ENCODE data around the gene MRGPRX1. TPM values are rescaled to one million over a fixed set of nuclear protein-coding genes. Genes with fewer than 3 reads are reported as not detected.

Gene MRGPRX1
- total RNA-seq, 1 donor from 2014 or later: not detected

DNA sequence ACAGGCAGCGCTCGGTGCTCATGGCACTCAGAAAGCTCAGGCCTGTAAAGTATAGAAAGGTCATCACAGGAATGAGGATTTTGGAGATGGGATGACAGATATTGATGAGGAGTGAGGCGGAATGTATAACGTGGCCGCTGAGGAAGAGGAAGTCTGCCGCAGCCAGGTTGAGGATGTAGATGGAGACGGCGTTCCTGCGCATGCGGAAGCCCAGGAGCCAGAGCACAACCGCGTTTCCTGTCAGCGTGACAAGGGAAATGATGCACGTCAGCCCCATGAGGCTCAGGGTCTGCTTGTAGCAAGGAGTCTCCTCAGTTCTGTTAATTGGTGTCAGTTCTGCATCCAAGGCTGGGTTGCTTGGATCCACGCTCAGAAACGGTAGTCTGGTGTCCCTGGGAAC lies 33.1 kb upstream of the MRGPRX1 start:
- TF ChIP-seq, protein P1, sequence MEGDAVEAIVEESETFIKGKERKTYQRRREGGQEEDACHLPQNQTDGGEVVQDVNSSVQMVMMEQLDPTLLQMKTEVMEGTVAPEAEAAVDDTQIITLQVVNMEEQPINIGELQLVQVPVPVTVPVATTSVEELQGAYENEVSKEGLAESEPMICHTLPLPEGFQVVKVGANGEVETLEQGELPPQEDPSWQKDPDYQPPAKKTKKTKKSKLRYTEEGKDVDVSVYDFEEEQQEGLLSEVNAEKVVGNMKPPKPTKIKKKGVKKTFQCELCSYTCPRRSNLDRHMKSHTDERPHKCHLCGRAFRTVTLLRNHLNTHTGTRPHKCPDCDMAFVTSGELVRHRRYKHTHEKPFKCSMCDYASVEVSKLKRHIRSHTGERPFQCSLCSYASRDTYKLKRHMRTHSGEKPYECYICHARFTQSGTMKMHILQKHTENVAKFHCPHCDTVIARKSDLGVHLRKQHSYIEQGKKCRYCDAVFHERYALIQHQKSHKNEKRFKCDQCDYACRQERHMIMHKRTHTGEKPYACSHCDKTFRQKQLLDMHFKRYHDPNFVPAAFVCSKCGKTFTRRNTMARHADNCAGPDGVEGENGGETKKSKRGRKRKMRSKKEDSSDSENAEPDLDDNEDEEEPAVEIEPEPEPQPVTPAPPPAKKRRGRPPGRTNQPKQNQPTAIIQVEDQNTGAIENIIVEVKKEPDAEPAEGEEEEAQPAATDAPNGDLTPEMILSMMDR (conservative IDR thresholded peaks at IDR 0.05): no peak
- Mint-ChIP-seq H3K4me1 (no peaks in the 10 kb centered on the region), H3K36me3 (ENCODE audit: low read depth) (no peaks in the 10 kb centered on the region), H3K27ac (ENCODE audit: unreplicated experiment) (no peak overlapping the region), H3K27me3 (ENCODE audit: low read depth) (peaks cover 51% of the 10 kb centered on the region), H3K4me3 (no peak overlapping the region), H3K9me3 (no peaks in the 10 kb centered on the region)
- DNase-seq (ENCODE audit: low read depth, low spot score): no peak

DNA sequence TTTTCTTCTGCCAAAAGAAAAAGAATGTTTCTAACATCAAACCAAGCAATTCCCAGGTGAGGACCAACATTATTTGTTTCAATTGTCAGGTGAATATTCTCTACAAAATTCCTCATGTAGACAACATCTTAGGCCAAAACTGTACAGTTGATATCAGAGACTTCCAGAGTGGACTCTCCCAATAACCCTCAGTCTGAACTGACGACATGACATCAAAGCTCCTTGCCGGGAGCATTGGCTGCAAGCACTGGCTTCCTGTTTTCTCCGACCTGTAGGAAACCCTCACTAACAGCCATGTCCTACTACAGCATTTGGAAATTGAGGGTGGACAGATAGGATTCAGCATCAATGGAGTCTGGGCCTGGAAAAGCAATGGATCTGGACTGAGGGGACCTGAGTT lies 30.5 kb upstream of the MRGPRX1 start:
- no peak for DNase-seq (ENCODE audit: low read depth, low spot score)
- H3K27me3 Mint-ChIP-seq (ENCODE audit: low read depth): peaks cover 67% of the 10 kb centered on the region
- H3K4me3 Mint-ChIP-seq: no peak overlapping the region
- H3K36me3 Mint-ChIP-seq (ENCODE audit: low read depth): no peaks in the 10 kb centered on the region
- TF ChIP-seq, protein P1 (conservative IDR thresholded peaks at IDR 0.05): no peak
- no peaks in the 10 kb centered on the region for H3K4me1 Mint-ChIP-seq
- no peak overlapping the region for H3K27ac Mint-ChIP-seq (ENCODE audit: unreplicated experiment)
- H3K9me3 Mint-ChIP-seq: no peaks in the 10 kb centered on the region

DNA sequence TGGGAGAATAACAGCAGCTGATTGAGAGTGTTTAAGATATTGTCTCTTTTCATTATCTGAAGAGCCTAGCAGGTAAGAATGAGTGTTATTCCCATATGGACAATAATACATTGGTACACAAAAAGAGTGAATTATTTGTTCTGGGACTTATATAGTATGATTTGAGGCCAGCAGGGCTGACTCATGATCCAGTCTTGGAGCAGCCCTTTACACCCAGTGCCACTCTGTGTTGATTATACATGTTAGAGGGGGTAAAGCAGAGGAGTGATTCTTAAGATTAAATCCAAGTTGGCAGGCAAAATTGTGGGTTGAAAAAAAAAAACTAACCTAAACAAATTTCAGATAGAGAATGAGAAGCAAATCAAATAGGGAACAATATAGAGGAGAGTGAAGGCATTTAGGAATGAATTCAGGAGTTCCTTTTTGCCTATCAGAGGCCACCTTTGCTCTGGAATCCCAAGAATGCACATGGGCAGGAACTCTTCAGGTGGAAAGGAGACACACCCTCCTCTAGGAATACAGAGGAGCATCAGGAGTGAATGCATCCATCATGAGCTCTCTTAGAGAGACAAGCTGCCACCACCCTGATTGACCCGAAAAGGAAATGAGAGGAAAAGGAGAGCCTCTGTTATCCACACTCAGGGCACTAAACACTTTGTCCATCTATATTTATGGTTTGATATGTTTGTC lies 19.2 kb upstream of the MRGPRX1 start:
- TF ChIP-seq, protein P1 (conservative IDR thresholded peaks at IDR 0.05): no peak
- Mint-ChIP-seq H3K27me3 (ENCODE audit: low read depth) (peaks cover 51% of the 10 kb centered on the region), H3K27ac (ENCODE audit: unreplicated experiment) (no peak overlapping the region), H3K36me3 (ENCODE audit: low read depth) (no peaks in the 10 kb centered on the region), H3K4me3 (no peak overlapping the region), H3K4me1 (no peaks in the 10 kb centered on the region), H3K9me3 (no peaks in the 10 kb centered on the region)
- DNase-seq (ENCODE audit: low read depth, low spot score): no peak

- DNase-seq (ENCODE audit: low read depth, low spot score): no peak
- Mint-ChIP-seq H3K36me3 (ENCODE audit: low read depth) (no peaks in the 10 kb centered on the region), H3K4me3 (no peak overlapping the region), H3K9me3 (no peaks in the 10 kb centered on the region), H3K4me1 (no peaks in the 10 kb centered on the region), H3K27ac (ENCODE audit: unreplicated experiment) (no peak overlapping the region), H3K27me3 (ENCODE audit: low read depth) (peaks cover 60% of the 10 kb centered on the region)
- TF ChIP-seq, protein P1 (conservative IDR thresholded peaks at IDR 0.05): no peak
These were observed 17.4 kb upstream of the MRGPRX1 start for GRCh38 chr11:18956630-18957029.

GRCh38 chr11:18936002-18936673 lies 3.1 kb downstream of the MRGPRX1 start:
- Mint-ChIP-seq H3K36me3 (ENCODE audit: low read depth) (no peaks in the 10 kb centered on the region), H3K27me3 (ENCODE audit: low read depth) (peaks cover 25% of the 10 kb centered on the region), H3K4me3 (no peak overlapping the region), H3K27ac (ENCODE audit: unreplicated experiment) (no peak overlapping the region), H3K9me3 (no peaks in the 10 kb centered on the region), H3K4me1 (no peaks in the 10 kb centered on the region)
- TF ChIP-seq, protein P1 (conservative IDR thresholded peaks at IDR 0.05): no peak
- DNase-seq (ENCODE audit: low read depth, low spot score): no peak
